HG03571 (cell line): ENCODE data around the gene SLC39A11.
"Not testable (repeated sequence)": the region's sequence is repeated elsewhere in the genome, so short reads cannot be mapped to it uniquely, and the experiment has no call there.

Experiments used
- ATAC-seq: cut with Tn5 transposase; IDR thresholded peaks from one replicate; pipeline ENCODE4 v1.9.1; 2021; ENCODE audit not compliant: unreplicated experiment

SLC39A11 gene

DNA sequence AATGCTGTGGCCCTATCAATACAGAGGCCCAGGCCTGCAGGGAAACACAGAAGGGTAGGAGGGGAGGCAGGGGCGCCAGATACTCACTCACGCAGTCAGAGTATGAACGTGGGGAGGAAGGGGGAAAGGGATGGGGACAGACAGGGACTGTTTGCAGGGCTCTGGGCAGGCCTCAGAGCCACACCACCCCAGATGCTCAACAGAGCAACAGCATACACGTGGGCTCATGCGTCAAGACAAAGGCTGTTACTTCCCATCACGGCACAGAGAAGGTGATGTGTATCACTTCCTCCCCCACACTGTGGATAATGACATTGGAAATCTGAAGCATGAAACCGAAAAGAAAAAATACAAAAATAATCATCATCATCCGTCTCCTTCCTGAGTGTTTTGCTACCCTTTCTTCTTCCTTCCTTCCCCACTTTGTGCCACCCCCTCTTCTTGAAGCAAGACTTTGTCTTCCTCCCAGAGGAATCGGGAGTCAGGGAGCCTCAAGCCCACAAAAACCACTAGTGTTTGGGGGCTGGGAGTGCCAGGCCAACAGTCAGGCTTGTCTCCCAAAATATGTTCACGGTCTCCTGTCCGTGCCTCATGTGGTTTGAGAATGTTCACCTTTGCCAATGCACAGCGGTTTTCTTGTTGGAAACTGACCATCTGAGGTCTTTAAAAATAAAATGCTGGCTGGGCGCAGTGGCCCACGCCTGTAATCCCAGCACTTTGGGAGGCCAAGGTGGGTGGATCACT lies 20.1 kb downstream of the SLC39A11 start:
- no peak for ATAC-seq

DNA sequence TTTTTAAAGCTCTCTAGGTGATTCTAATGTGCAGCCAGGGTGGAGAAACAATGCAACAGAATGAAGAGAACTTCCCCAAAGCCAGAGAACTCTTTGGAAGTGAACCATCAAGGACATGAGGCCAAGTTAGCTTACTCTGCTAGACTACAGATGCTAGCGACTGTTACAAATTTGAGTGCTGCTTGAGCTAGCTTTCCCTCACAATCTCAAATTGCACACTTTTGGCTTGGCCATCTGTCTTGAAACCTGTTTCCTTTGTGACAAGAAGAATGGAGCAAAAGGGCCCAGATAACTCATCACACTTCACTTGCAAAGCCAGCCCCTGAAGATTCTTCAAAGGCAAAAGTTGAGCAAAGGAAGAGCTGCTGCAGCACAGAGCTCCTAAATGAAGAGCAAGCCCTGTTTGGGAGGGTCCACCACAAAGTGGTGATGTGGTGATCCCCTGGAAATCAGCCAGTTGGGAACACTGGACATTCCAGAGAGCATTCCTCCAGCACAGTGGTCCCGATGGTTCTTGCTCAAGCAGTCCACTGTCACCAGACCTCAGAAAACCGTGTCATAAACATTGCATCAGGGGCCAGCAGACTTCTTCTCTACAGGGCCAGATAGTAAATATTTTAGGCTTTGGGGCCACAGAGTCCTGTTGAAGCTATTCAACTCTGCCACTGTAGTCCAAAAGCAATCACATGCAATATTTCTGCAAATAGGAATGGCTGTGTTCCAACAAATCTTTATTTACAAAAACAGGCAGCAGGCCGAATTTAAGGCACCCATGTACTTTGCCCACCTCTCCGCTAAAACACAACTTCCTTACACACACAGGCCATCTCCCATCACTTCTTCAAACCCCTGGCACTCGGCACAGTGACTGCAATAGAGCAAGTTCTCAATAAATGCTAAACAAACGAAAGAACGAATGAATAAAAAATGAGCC lies 21.2 kb downstream of the SLC39A11 start:
- ATAC-seq, result no peak

- no peak for ATAC-seq
Measured at GRCh38 chr17:73069841-73070240, 22.6 kb downstream of the SLC39A11 start.

GRCh38 chr17:73069164-73069770 lies 23.2 kb downstream of the SLC39A11 start:
- no peak for ATAC-seq

- no peak for ATAC-seq
Measured at GRCh38 chr17:73068322-73069153, 23.9 kb downstream of the SLC39A11 start.

- not testable (repeated sequence) for ATAC-seq
Measured at GRCh38 chr17:73067699-73068098, 24.8 kb downstream of the SLC39A11 start.

DNA sequence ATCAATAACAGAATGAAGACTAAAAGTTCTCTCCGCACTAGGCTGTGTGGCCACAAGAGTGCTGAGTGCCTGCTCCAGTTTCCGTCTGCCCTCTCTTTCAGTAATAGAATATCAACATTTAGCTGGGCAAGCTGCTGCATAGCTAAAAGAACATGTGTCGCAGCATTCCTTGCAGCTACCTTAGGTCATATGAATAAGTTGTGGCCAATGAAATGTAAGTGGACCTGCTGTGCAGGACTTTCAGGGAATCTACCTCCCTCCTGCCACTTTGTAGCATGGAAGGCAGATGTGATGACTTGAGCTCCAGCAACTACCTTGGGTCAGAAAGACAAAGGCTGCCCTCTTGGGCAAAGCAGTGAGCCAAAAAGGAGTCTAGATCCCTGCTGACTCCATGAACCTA lies 25.4 kb downstream of the SLC39A11 start:
- no peak for ATAC-seq

GRCh38 chr17:73066148-73066884 lies 26.2 kb downstream of the SLC39A11 start:
- ATAC-seq, result no peak

DNA sequence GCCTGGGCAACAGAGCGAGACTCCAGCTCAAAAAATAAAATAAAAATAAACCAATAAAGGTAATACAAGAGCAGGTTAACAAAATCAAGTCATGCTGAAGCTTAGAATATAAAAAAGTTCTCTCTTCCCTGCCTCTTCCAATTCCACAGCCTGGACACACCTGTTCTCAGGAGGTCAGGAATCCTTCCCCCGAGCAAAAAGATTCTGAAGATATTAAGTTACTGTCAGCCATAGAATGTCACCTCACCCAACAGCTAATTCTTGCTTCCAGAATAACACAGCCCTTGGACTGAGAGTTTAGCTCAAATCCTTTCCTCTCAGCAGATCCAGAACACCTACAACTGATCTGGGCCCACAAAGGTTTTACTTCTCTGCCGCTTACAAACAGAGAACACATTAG lies 27.1 kb downstream of the SLC39A11 start:
- no peak for ATAC-seq

DNA sequence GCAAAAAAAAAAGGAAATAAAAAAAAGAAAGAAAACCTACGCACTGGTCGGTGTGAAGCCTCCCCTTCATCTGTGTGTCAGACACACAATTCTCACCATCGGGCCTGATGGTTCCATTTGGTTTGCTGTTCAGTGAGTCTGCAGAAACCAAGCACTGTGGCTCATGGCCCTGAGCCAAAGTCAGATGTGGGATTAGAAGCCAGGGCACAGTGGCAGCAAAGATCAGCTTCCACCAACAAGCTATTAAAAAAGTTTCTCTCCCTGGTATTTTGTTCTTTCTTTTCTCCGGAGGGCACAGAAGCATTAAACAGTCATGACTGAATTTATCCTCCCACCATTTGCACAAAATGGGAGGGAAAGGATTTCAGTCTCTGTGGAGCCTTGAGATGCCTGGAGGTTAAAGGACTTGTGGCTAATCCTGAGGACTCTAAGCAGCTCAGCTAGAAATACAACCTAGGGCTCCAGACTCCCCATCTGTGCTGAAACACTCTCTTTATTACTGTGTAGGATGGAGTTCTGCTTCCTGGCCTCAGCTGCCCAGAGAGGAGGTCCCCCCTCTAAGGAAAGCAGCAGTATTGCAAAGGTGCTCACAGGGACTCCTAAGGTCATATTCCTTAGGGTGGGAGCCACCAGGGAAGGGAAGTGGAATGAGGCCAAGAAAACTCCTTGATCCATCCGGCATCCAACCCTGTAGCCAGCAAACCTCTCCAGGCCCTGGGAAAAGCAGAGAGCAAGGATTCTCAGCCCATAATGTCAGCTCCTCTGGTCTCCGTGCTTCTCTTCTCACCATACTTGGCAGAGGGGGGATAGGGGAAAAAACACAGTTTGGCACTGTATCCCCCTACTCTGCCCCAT lies 28.2 kb downstream of the SLC39A11 start:
- no peak for ATAC-seq

DNA sequence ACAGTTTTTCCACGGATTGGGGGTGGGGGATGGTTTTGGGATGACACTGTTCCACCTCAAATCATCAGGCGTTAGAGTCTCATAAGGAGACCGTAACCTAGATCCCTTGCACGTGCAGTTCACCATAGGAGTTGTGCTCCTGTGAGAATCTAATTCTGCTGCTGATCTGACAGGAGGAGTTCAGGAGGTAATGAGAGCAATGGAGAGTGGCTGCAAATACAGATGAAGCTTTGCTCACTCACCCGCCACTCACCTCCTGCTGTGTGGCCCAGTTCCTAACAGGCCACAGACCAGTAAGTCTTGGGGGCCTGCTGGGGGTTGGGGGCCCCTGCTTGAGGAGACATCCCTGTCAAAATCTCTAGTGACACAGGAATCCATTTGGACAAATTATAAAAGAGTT lies 29.8 kb downstream of the SLC39A11 start:
- ATAC-seq, result no peak

DNA sequence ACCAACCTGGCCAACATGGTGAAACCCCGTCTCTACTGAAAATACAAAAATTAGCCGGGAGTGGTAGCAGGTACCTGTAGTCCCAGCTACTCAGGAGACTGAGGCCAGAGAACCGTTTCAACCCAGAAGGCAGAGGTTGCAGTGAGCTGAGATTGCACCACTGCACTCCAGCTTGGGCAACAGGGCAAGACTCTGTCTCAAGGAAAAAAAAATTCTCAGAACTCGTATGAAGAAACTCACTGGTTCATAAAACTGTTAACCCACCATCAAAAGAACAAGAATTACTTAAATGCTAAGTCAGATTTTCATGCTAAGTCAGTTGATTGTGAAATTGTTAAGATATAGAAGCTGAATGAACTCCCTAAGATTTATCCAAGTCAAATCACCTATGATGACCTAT lies 31.3 kb downstream of the SLC39A11 start:
- no peak for ATAC-seq

DNA sequence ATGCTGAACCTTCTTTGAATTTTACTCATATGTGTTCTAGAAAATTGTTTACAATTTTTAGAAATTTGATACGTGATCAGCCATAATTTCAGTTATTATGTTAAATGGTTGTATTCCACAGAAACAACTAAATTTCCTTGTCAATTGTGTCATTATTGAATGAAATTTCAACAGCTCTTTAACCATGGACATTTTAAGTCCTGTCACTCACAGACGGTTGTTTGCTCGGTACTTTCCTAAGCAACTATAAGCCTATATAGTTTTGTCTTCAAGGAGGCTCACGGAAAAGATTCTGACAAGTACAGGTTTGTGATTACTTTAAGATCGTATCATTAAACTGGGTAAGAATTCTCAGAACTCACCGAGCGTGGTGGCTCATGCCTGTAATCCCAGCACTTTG lies 31.8 kb downstream of the SLC39A11 start:
- no peak for ATAC-seq

DNA sequence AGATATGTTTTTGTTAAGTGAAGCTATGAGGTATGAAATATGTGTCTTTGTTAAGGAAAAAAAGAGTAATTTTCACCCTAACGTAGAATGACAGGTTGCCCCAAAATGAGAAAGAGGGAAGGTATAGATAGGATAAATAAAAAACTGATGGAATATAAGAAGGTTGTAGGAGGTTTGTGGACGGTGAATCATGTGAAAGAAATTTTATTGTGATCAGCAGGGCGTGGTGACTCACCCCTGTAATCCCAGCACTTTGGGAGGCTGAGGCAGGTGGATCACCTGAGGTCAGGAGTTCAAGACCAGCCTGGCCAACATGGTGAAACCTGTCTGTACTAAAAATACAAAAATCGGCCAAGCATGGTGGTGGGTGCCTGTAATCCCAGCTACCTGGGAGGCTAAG lies 32.8 kb downstream of the SLC39A11 start:
- ATAC-seq, result not testable (repeated sequence)

DNA sequence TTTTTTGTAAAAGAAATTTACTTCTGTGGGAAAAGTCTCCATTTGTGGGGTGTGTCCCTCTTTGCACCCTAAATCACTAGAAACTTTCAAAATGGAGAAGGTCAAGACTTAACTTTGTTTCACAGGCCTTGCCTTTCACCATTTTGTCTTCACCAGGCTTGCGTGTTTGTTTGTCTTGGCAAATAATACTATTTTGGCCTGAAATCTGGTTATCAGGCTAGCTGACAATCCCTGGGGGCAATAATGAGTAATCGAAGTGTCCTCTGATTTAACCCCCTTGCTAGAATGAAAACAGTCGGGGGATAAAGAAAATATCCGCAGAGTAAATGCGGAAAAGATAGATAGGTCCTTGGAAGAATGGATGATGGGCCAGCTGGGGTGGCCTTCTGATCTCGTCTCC lies 34.5 kb downstream of the SLC39A11 start:
- no peak for ATAC-seq

DNA sequence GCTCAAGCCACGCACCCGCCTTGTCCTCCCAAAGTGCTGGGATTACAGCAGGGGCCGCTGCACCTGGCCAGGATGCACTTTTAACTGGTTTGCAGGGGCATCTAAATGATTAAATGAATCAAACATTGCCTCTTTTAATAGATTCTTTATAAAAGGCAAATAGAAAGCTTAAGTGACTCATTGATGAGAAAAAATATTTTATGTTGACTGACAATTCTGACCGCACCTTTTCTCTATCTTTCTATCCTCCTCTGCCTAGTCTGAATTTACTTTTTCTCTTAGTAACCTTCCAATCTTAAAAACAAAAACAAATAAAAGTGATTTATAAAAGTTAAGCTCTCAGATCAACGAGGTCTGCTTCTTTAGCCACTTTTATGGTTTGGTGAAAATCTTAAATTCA lies 35.3 kb downstream of the SLC39A11 start:
- ATAC-seq, result no peak

DNA sequence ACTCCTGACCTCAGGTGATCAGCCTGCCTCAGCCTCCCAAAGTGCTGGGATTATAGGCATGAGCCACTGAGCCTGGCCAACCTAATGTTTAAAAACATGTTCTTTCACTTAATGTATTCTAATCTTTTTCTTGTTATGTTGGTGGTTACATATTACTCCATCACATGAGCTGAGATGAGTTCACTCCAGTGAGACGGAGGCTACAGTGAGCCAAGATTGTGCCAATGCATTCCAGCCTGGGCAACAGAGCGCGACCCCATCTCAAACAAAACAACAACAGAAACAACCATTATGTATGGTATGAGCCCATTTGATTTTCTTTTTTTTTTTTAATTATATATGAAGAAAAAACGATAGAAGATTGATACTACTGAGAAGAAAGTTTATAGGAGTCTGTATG lies 39.6 kb downstream of the SLC39A11 start:
- no peak for ATAC-seq

- no peak for ATAC-seq
Measured at GRCh38 chr17:73050797-73051196, 41.7 kb downstream of the SLC39A11 start.

DNA sequence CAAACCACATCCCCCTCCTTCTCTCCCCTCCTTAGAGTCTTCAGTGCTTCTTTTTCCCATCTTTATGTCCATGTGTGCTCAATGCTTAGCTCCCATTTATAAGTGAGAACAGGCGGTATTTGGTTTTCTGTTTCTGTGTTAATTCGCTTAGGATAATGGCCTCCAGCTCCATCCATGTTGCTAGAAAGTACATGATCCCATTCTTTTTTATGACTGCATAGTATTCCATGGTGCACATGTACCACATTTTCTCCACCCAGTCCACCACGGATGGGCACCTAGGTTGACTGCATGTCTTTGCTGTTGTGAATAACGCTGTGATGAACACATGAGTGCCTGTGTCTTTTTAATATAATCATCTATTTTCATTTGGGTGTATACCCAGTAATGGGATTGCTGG lies 44.3 kb downstream of the SLC39A11 start:
- ATAC-seq, result no peak
